ENCODE measurements around the gene DBF4.

Gene DBF4

DNA sequence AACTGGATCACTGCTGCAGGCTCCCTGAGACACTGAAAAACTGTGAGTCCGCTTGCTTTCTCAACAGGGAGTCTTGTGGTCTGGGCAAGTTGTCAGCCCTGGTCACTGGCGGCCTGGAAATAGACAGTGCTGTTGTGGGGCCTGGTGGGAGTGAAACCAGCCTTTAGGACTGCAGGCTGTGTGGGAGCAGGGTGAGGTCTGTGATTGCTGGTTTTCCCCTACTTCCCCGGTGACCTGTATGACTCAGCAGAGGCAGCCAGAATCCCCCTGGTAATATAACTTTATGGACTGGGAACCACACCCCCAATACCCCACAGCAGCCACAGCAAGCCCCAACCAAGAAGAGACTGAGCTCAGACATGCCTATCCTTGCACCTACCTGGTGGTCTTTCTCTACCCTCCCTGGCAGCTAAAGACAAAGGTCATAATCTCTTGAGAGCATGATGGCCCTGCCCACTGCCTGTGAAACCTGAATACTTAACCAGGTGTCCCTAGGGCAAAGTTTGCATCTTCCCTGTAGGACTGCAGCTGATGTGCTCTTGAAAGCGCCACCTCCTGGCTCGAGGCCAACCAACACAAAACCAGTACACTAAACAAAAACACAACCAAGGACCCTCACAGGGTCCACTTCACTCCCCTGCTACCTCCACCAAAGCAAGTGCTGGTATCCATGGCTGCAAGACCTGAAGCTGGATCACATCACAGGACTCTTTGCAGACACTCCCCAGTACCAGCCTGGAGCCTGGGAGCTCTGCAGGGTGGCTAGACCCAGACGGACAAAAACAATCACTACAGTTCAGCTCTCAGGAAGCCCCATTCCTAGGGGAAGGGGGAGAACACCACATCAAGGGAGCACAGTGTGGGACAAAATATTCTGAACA lies 50.5 kb downstream of the DBF4 start:
- H3K27ac ChIP-seq = peak overlapping the region; percentile 97
- peak overlapping the region; percentile 72 for H2AFZ ChIP-seq (ENCODE audit: low read depth)

DNA sequence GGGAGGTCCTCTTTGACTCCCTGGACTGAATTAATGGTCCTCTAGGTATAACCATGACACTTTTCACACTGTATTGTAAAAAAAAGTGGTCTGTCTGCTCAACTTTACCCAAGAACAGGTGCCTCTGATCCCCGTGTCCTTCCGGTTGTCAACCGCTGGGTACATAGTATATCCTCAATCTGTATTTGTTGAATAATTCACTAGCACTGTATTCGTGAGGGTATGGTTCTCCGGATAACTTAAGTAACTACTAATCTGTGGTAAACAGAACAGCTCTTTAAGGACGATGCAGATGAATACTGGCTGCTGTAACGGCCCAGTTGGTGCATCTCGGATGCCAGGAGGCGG lies 57.3 kb downstream of the DBF4 start:
- Histone ChIP-seq H3K36me3 (ENCODE audit: insufficient read depth) (no peaks in the 10 kb centered on the region), H3K4me1 (ENCODE audit: low read depth, poor library complexity, severe bottlenecking) (peaks cover 25% of the 10 kb centered on the region), H3K4me2 (peak overlapping the region; percentile 92), H2AFZ (ENCODE audit: low read depth) (peak overlapping the region; percentile 99), H3K79me2 (ENCODE audit: insufficient read depth, low read depth) (peaks cover 15% of the 10 kb centered on the region; the same call in 1 of the 2 replicates), H3K9ac (peak overlapping the region; percentile 67; the same call in 1 of the 2 replicates), H3K4me3 (IDR thresholded peaks at IDR 0.05; ENCODE audit: insufficient read depth, low read depth, low read length) (no peak overlapping the region), H3K27ac (peak overlapping the region; percentile 68), H4K20me1 (ENCODE audit: insufficient read depth) (no peaks in the 10 kb centered on the region), H3K27me3 (ENCODE audit: insufficient read depth, low read depth) (no peaks in the 10 kb centered on the region)
- TF ChIP-seq, protein P1, sequence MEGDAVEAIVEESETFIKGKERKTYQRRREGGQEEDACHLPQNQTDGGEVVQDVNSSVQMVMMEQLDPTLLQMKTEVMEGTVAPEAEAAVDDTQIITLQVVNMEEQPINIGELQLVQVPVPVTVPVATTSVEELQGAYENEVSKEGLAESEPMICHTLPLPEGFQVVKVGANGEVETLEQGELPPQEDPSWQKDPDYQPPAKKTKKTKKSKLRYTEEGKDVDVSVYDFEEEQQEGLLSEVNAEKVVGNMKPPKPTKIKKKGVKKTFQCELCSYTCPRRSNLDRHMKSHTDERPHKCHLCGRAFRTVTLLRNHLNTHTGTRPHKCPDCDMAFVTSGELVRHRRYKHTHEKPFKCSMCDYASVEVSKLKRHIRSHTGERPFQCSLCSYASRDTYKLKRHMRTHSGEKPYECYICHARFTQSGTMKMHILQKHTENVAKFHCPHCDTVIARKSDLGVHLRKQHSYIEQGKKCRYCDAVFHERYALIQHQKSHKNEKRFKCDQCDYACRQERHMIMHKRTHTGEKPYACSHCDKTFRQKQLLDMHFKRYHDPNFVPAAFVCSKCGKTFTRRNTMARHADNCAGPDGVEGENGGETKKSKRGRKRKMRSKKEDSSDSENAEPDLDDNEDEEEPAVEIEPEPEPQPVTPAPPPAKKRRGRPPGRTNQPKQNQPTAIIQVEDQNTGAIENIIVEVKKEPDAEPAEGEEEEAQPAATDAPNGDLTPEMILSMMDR (conservative IDR thresholded peaks at IDR 0.05; ENCODE audit: low read depth, low read length) = no peak

More for the DNA sequence above, 50.5 kb downstream of the DBF4 start:
- Histone ChIP-seq H4K20me1 (ENCODE audit: insufficient read depth) (no peaks in the 10 kb centered on the region), H3K4me3 (IDR thresholded peaks at IDR 0.05; ENCODE audit: insufficient read depth, low read depth, low read length) (peak overlapping the region; percentile 62), H3K79me2 (ENCODE audit: insufficient read depth, low read depth) (no peaks in the 10 kb centered on the region; the same call in 1 of the 2 replicates), H3K9ac (peak overlapping the region; percentile 82), H3K4me2 (peak overlapping the region; percentile 87), H3K36me3 (ENCODE audit: insufficient read depth) (no peaks in the 10 kb centered on the region), H3K4me1 (ENCODE audit: low read depth, poor library complexity, severe bottlenecking) (peaks cover 64% of the 10 kb centered on the region), H3K27me3 (ENCODE audit: insufficient read depth, low read depth) (no peaks in the 10 kb centered on the region)
- TF ChIP-seq, protein P1 (conservative IDR thresholded peaks at IDR 0.05; ENCODE audit: low read depth, low read length) = peak; percentile 53

DNA sequence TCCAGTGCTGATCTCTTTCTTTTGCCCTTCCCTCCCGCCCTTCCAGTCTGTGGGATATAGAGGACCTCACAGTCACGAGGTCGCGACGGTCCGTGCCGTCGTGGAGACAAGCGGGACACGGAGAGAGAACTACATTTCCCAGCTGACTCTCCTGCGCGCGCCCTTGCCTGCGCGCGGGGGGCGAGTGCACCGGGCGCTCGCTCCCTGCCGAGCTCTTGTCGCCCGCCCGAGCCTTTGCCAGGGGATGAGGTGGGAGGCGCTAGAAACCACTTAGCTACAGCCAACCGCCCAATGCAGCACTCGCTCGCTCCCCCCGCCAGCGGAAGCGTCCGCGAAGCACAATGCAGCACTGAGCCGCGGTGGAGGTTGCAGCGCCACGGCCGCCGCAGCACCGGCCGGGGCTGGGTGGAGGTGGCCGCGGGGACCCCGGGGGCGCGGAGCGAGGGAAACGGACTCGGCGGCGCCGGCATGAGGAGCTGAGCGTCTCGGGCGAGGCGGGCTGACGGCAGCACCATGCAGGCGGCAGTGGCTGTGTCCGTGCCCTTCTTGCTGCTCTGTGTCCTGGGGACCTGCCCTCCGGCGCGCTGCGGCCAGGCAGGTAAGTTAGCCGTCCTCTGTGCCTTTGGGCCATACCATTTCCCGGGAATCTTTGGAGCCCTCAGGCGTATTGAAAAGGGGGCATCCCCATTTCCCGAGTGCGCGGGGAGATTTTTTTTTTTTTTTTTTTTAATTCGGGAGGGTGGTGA lies 57.8 kb downstream of the DBF4 start, which contains the start of gene ADAM22:
Gene ADAM22, plus strand, starts transcription at position 299 of the 746 bp plus-strand sequence. Its CDS starts 215 bp downstream, at position 514.
- Histone ChIP-seq H3K4me1 (ENCODE audit: low read depth, poor library complexity, severe bottlenecking) (peaks cover 25% of the 10 kb centered on the region), H2AFZ (ENCODE audit: low read depth) (peak within 1 kb of the TSS; percentile 99), H3K27me3 (ENCODE audit: insufficient read depth, low read depth) (no peaks in the 10 kb centered on the region), H3K4me2 (peak within 1 kb of the TSS; percentile 92), H3K4me3 (IDR thresholded peaks at IDR 0.05; ENCODE audit: insufficient read depth, low read depth, low read length) (no peak within 1 kb of the TSS), H3K79me2 (ENCODE audit: insufficient read depth, low read depth) (peaks cover 15% of the 10 kb centered on the region; the same call in 1 of the 2 replicates), H3K27ac (peak within 1 kb of the TSS; percentile 68), H4K20me1 (ENCODE audit: insufficient read depth) (no peaks in the 10 kb centered on the region), H3K36me3 (ENCODE audit: insufficient read depth) (peaks cover 3% of the 10 kb centered on the region; the same call in 1 of the 2 replicates), H3K9ac (peak within 1 kb of the TSS; percentile 67; the same call in 1 of the 2 replicates)
- TF ChIP-seq, protein P1 (conservative IDR thresholded peaks at IDR 0.05; ENCODE audit: low read depth, low read length) = no peak

DNA sequence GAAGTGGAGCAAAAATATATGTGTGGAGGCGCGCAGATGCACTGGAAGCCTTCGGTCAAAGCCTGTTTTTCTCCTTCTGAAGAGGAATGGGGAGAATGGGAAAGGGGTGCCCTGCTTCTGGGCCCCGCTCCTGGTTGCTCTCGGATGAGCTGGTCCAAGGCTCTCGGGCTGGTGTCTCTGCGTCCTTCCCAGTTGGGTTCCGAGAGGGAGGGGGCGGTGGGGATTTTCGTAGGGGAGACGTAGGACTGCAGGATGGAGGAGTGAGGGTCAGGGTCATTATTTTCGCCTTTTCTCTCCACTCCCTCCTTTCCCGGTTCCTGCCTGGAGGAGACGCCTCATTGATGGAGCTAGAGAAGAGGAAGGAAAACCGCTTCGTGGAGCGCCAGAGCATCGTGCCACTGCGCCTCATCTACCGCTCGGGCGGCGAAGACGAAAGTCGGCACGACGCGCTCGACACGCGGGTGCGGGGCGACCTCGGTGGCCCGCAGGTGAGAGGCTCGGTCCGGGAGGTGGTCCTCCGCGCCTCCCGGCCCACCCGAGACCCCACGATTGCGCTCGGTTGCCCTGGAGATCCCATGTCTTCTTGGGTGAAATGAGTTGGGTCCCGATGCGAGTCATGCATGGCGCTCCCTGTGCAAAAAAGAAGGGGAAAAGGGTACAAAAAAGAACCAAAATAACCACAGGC lies 58.5 kb downstream of the DBF4 start:
- H3K79me2 ChIP-seq (ENCODE audit: insufficient read depth, low read depth) = peaks cover 15% of the 10 kb centered on the region; the same call in 1 of the 2 replicates
- TF ChIP-seq, protein P1 (conservative IDR thresholded peaks at IDR 0.05; ENCODE audit: low read depth, low read length) = no peak
- H3K4me1 ChIP-seq (ENCODE audit: low read depth, poor library complexity, severe bottlenecking) = peaks cover 25% of the 10 kb centered on the region
- H3K36me3 ChIP-seq (ENCODE audit: insufficient read depth) = peaks cover 4% of the 10 kb centered on the region; the same call in 1 of the 2 replicates
- peak overlapping the region; percentile 91 for H3K4me2 ChIP-seq
- H3K9ac ChIP-seq = peak overlapping the region; percentile 67; the same call in 1 of the 2 replicates
- no peak overlapping the region for H3K4me3 ChIP-seq (IDR thresholded peaks at IDR 0.05; ENCODE audit: insufficient read depth, low read depth, low read length)
- H3K27me3 ChIP-seq (ENCODE audit: insufficient read depth, low read depth) = no peaks in the 10 kb centered on the region
- H2AFZ ChIP-seq (ENCODE audit: low read depth) = peak overlapping the region; percentile 99
- peak overlapping the region; percentile 68 for H3K27ac ChIP-seq
- no peaks in the 10 kb centered on the region for H4K20me1 ChIP-seq (ENCODE audit: insufficient read depth)

Measured in KMS-11 (cell line).